ENCODE measurements around the gene PICALM.

The PICALM gene

GRCh38 chr11:85945788-85946187, 123.1 kb downstream of the PICALM start:
- ChIA-PET CTCF (no interaction called here), POLR2A (ENCODE audit: low non-redundant PET) (no interaction called here)

DNA sequence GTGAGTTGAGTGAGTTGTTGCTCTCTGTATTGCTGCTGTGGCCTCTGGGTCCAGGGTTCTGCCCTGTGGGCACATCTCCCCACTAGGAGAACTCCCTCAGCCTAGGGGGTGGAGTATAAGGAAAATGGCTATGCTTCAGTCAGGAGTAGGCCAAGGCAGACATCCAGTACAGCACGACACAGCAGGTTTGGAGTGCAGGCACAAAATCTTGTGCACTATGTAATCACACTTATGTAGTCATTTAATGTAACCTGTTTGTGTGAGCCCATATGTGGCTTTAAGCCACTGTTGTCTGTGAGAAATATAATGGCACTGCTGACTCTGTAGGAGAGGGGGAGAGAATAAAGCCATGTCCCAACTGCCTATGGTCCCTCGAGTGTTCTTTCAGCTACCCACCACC, 123.6 kb downstream of the PICALM start:
- DNase-seq (ENCODE audit: low spot score): no peak
- H3K27ac ChIP-seq: no peak overlapping the region
- POLR2A ChIA-PET (ENCODE audit: low non-redundant PET): no interaction called here
- no peak for TF ChIP-seq CTCF (conservative IDR thresholded peaks at IDR 0.05; ENCODE audit: low read depth)
- CTCF ChIA-PET: no interaction called here

More at GRCh38 chr11:85945788-85946187, 123.1 kb downstream of the PICALM start:
- H3K27ac ChIP-seq: no peak overlapping the region
- no peak for TF ChIP-seq CTCF (conservative IDR thresholded peaks at IDR 0.05; ENCODE audit: low read depth)
- no peak for DNase-seq (ENCODE audit: low spot score)

DNA sequence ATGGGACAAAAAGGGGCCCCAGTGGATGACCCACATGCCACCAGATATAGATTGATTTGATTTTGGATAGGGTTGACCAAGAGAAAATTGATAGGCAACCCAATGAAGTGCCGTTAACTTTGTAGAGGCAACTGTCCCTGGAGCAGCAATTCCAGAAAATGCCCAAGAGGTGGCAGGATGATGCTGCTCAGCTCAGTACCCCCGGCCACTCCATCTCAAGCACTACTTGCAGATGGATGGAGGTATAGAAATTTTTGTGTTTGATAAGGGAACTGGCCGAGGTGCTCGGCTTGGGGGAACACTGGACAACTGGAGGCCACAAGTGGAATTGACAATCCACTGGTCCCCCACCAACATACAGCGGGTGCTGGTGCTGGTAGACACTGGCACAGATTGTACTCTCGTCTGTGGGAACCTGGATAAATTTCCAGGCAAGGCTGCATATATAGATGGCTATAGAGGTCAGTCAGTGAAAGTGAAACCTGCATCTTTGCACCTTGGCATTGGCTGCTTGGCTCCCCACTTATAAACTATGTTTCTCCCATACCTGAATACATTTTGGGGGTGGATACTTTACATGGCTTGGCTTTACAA, 127.4 kb downstream of the PICALM start:
- ChIA-PET POLR2A (ENCODE audit: low non-redundant PET) (no interaction called here), CTCF (no interaction called here)
- no peak; the same call in 1 of the 2 replicates for TF ChIP-seq CTCF (conservative IDR thresholded peaks at IDR 0.05; ENCODE audit: low read depth)
- H3K27ac ChIP-seq: no peak overlapping the region
- peak; percentile 39 for DNase-seq (ENCODE audit: low spot score)

- ChIA-PET POLR2A (ENCODE audit: low non-redundant PET) (no interaction called here), CTCF (interaction anchor here (0.5 to 0.6 kb wide), 3 partner anchors 27 to 53 kb away, joined by 3 read pairs; no protein-coding TSS in a partner anchor)
- H3K27ac ChIP-seq: no peak overlapping the region
- no peak for TF ChIP-seq CTCF (conservative IDR thresholded peaks at IDR 0.05; ENCODE audit: low read depth)
- DNase-seq (ENCODE audit: low spot score): no peak
These were observed 129.5 kb downstream of the PICALM start for GRCh38 chr11:85939099-85940015.

DNA sequence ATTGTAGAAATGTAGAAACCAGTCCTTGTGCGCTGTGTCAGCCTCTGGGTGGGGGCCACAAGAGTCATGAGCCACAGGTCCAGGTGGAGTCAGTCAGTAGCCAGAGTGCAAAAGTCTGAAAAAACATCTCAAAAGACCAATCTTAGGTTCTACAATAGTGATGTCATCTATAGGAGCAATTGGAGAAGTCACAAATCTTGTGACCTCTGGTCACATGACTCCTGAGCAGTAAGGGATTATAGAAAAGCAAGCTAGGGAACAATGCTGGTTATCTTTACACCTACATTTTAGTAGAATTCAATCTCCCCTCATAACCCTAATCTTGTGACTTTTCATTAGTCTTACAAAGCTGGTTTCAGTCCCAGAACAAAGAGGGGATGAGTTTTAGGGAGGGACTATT, 131.0 kb downstream of the PICALM start:
- POLR2A ChIA-PET (ENCODE audit: low non-redundant PET): no interaction called here
- no peak for DNase-seq (ENCODE audit: low spot score)
- no peak overlapping the region for H3K27ac ChIP-seq
- no peak for TF ChIP-seq CTCF (conservative IDR thresholded peaks at IDR 0.05; ENCODE audit: low read depth)
- CTCF ChIA-PET: no interaction called here

DNA sequence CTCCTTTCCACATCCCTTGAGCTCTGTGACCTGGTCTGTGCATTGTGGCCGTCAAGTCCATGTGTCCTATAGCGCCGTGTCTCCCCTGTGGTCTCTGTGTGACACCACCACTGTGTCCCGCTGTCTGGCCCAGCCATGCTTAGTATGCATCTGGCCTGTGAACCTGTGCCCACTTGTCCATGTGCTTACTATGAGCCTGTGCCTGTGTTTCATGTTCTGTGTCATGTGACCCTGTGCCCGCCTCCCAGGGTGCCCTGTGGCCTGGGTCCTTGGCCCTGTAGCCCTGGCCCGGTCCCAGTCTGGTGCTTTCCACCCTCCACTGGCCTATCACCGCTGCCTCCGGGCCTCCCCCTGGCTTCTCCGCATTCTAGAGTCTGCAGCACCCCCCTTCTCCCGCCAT, 133.1 kb downstream of the PICALM start:
- DNase-seq (ENCODE audit: low spot score): no peak
- no peak overlapping the region for H3K27ac ChIP-seq
- ChIA-PET CTCF (no interaction called here), POLR2A (ENCODE audit: low non-redundant PET) (no interaction called here)
- no peak for TF ChIP-seq CTCF (conservative IDR thresholded peaks at IDR 0.05; ENCODE audit: low read depth)

All from RWPE1 (cell line).